Neuron (in vitro differentiated cells): ENCODE data around the gene MMUT.
"Not testable (repeated sequence)": the region's sequence is repeated elsewhere in the genome, so short reads cannot be mapped to it uniquely, and the experiment has no call there.

Experiments
- H2AFZ ChIP-seq: one replicate; pipeline ENCODE4 v1.6.1; 2013; ENCODE audit warnings: low read depth, mild to moderate bottlenecking, inconsistent platforms, low read length, moderate library complexity
- H3K27me3 ChIP-seq: one replicate; pipeline ENCODE4 v1.6.1; 2013; ENCODE audit warnings: low read length; ENCODE audit not compliant: insufficient read depth
- H3K36me3 ChIP-seq: one replicate; pipeline ENCODE4 v1.6.1; 2013; ENCODE audit warnings: low read length; ENCODE audit not compliant: insufficient read depth
- H3K4me1 ChIP-seq: one replicate; pipeline ENCODE4 v1.6.1; 2013; ENCODE audit warnings: low read length; ENCODE audit not compliant: insufficient read depth
- H3K4me3 ChIP-seq: 2 replicates; pipeline ENCODE4 v1.5.1; 2013; ENCODE audit warnings: mild to moderate bottlenecking, low read length, moderate library complexity
- H3K9me3 ChIP-seq: one replicate; pipeline ENCODE4 v1.6.1; 2013; ENCODE audit warnings: low read length

Gene MMUT

DNA sequence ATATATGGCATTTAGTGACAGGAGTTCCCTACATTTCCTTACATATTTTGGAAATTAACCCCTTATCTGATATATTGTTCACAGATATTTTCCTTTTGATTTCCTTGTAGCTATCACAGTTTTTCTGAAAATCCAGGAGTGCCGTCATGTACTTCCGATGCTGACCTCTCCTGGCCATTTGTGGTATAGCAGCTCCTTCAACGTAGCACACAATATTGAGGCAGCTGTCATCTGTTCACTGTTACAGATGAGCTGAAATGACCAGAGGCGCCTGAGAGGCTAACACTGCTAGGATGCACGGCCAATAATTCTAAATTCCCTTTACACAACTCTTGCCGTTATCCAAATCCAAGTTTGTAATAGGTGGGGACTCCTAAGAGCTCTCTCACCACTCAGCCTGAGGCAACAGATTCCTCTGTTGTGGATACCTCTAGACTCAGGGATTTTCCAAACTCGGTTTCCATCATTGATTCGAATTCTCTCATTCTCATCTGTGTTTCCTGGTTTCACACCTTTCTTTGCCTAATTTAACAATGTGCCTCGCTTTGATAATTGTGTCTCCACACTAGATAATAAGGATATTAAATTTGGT, 53.0 kb downstream of the MMUT start:
- Histone ChIP-seq H3K4me1 (no peaks in the 10 kb centered on the region), H3K36me3 (no peaks in the 10 kb centered on the region), H3K4me3 (no peak overlapping the region), H3K27me3 (no peaks in the 10 kb centered on the region), H2AFZ (no peak overlapping the region), H3K9me3 (no peaks in the 10 kb centered on the region)

DNA sequence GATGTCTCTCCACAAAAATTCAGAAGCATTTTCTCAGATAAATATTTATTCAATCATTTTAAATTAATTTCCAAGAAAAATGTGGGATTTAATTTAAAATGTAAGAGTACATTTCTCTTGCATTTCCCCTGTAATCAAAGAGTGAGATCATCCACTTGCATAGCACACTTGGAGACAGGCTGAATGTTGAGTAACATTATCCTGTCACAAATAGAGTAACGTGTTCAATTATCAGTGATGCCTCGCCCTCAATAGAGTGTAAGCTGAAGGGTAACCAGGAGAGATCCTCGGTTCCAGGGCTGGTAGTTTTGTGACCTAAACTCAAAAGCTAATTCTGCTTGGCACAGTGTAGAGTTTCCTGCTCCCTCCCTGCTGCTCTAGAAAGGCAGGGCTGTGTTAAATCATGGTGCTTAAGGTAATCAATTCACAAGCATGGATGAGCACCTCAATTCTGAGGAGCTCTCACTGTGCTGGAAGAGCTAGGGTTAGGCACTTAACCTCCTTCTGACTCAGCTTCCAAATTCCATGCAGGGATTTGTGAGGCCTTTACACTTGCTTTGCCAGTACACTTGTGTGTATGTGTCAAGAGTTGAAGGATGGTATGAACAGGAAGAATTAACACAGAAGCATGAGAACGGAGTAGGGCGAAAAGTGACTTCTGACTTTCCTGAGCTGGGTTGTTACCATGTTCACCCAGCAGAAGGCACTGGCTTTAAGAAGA, 56.6 kb downstream of the MMUT start:
- no peak overlapping the region for H3K4me3 ChIP-seq
- no peaks in the 10 kb centered on the region for H3K9me3 ChIP-seq
- no peaks in the 10 kb centered on the region for H3K27me3 ChIP-seq
- H2AFZ ChIP-seq, result no peak overlapping the region
- no peaks in the 10 kb centered on the region for H3K4me1 ChIP-seq
- no peaks in the 10 kb centered on the region for H3K36me3 ChIP-seq

DNA sequence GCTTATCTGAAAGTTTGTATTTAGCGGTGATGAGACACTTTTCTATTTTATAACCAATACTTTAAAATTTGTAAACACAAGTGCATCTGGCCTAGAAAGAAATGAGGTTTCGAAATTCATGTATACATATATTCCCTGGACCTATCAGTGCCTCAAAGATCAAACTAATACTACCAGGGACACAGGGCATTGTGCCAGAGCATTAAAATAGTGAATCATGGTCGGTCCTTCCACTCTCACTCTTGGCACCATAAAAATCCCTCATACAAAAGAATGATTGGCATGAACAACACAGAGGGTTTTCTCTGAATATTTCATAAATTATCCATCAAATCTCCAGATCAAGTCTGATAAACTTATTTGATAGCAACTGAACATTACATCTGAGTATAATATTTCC, 62.0 kb downstream of the MMUT start:
- H3K4me1 ChIP-seq, result no peaks in the 10 kb centered on the region
- H3K9me3 ChIP-seq, result no peaks in the 10 kb centered on the region
- no peak overlapping the region for H3K4me3 ChIP-seq
- no peaks in the 10 kb centered on the region for H3K36me3 ChIP-seq
- no peak overlapping the region for H2AFZ ChIP-seq
- no peaks in the 10 kb centered on the region for H3K27me3 ChIP-seq

DNA sequence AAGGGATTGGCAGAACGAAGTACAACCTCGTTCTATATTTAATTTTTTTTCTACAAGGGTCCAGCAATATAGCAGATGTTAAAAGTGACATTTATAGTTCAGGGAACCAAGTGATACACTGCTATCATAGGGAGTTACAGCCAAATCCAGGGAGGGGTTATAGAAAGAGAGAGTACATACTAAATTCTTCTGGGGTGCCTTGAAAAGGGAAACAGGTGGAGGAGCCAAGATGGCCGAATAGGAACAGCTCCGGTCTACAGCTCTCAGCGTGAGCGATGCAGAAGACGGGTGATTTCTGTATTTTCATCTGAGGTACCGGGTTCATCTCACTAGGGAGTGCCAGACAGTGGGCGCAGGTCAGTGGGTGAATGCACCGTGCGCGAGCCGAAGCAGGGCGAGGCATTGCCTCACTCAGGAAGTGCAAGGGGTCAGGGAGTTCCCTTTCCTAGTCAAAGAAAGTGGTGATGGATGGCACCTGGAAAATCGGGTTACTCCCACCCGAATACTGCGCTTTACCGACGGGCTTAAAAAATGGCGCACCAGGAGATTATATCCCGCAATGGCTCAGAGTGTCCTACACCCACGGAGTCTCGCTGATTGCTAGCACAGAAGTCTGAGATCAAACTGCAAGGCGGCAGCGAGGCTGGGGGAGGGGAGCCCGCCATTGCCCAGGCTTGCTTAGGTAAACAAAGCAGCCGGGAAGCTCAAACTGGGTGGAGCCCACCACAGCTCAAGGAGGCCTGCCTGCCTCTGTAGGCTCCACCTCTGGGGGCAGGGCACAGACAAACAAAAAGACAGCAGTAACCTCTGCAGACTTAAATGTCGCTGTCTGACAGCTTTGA, 76.2 kb downstream of the MMUT start:
- not testable (repeated sequence) for H3K4me1 ChIP-seq, H3K4me3 ChIP-seq, H3K9me3 ChIP-seq, H2AFZ ChIP-seq, H3K36me3 ChIP-seq, H3K27me3 ChIP-seq

DNA sequence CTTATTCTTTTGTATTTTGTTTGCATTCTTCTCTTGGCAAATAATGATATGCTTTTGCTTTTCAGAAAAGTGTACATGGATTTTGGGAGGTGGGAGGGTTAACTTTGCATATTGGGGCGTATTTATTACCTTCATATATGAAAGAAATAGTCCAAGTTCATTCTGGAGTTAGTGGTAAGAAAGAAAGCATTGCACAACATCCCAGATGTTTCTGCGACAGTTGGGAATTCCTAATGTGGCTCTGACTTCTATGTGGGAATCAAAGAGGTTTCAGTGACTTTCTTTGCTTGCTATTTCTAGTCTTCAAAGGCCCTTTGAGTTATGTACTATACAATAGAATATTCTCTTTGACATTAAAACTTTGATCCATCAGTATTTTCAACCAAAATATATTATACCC, 78.1 kb downstream of the MMUT start:
- H3K4me1 ChIP-seq, result no peaks in the 10 kb centered on the region
- no peak overlapping the region for H2AFZ ChIP-seq
- no peaks in the 10 kb centered on the region for H3K36me3 ChIP-seq
- H3K27me3 ChIP-seq, result no peaks in the 10 kb centered on the region
- no peaks in the 10 kb centered on the region for H3K9me3 ChIP-seq
- H3K4me3 ChIP-seq, result no peak overlapping the region
